Measurements from ENCODE around the gene ABCG2. TPM values are rescaled to one million over a fixed set of nuclear protein-coding genes. Genes with fewer than 3 reads are reported as not detected.

The ABCG2 gene
- total RNA-seq, 1 experiment from 2014 or later, result 3.1 TPM

DNA sequence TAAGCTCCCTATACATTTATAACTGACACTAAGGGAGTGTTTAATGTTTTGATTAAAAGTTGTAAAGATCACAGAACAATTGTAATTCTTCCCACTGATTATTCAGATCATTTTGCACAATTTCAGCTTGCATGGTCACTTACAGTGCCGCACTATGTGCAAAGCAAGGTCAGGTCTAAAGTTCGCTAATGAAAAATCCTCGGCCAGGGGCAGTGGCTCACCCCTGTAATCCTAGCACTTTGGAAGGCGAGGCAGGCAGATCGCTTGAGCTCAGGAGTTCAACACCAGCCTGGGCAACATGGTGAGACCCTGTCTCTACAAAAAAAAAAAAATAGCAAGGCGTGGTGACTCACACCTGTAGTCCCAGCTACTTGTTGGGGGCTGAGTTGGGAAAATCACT is 94.0 kb downstream of the ABCG2 start:
- no peak for DNase-seq (ENCODE audit: low read depth)

DNA sequence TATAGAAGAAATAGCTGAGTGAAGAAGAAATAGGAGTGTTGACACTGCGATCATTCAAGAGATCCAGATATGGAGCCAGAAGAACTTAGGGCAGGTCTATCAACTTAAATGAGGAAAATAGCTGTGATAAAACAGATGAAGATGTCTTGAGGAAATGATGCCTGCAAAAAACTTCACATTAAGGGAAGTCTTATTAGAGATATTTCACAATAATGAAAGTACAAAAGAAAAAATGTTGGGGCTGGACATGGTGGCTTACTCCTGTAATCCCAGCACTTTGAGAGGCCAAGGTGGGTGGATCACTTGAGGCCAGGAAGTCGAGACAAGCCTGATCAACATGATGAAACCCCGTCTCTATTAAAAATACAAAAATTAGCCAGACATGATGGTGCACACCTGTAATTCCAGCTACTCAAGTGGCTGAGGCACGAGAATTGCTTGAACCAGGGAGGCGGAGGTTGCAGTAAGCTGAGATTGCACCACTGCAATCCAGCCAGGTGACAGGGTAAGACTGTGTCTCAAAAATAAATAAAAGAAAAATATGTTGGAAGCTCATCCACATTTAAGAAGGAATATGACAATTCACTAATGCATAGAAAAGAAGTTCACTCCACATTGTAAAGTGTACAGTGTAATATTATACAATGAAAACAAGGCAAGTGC is 94.7 kb downstream of the ABCG2 start:
- no peak for DNase-seq (ENCODE audit: low read depth)

DNA sequence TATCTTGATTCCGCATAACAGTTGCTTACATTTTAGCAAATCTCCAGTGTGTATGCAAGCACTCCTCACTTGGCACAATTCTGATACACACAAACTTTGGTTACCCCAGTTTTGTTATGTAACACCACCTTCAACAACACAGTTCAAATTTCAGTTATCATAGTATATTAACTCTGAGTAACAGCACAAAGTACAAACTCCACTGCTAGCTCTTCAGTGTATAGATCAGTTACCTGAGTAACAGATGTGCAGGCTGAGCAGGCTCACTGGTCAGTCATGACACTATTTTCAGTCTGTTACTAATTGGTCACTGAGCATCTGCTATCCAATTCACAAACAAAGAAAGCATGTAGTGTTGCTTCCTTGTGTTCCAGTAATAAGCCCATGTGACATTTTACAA is 95.6 kb downstream of the ABCG2 start:
- DNase-seq (ENCODE audit: low read depth), result no peak

DNA sequence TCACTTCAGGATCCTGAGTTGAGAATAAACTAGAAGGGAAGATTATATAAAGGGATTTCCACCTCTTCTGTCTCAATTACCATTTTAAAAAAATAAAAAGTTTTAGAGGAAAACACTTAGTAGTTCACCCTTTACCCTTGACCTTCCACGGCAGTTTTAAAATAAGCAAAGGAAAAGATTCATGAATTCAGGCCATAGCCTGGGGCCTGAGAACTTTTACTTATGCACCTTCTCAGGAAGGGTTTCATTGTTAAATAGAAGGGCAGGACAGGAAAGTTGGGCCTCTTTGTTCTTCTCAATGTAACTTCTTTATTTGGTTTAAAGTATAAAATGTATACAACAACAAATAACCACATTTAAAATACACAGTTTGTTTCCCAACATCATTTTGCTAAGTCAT is 96.1 kb downstream of the ABCG2 start:
- DNase-seq (ENCODE audit: low read depth), result no peak

DNA sequence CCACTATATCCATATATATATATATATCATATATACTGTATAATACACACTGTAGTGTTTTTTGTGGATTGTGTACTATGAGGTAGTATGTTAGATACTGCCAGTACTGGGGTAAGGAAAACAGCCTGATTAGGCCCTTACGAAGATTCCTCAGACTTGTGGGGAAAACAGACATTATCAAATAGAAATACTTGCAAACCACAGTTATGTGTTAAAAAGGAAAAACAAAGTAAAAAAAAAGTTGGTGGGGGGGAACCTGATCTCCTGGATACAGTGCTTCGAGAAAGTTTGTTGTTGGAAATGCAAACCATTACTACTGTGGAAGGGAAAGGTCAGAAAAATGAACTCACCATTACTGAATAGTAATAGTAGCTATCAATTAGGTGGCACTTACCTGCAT is 98.0 kb downstream of the ABCG2 start:
- no peak for DNase-seq (ENCODE audit: low read depth)

DNA sequence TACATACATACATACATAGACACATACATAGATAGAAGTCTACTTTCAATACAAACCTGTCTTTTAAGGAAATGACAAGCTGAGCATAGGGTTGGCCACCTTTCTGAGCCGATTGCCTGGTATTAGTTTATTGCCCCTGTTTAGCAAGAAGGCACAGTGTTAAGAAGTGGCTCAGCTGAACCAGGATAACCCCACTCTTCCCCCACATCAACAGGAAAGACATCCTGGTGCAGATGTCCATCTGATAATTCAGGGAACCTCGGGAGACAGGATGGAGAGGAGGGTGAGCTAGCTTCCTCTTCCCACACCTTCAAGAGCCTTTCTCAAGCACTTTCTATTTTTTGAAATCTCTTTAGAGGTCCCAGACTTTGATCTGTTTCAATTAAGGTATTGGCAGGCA is 98.7 kb downstream of the ABCG2 start:
- DNase-seq (ENCODE audit: low read depth), result no peak

DNA sequence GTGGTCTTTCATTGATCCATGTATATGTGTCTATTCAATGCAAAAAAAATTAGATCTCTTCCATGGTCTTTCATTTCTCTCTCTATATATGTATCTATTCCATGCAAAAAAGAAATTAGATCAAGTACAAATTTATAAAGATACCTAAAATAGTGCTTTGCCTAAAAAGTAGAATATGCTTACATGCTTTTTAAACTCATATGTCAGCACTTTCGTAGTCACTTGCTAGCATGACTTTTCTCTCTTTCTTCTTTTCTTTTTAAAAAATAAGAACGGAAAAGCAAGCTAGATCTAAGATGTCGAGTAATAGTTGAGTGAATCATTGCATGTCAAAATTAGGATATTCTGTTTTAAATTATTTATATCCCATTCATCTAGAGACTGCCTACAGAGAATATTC is 100.1 kb downstream of the ABCG2 start:
- no peak for DNase-seq (ENCODE audit: low read depth)

DNA sequence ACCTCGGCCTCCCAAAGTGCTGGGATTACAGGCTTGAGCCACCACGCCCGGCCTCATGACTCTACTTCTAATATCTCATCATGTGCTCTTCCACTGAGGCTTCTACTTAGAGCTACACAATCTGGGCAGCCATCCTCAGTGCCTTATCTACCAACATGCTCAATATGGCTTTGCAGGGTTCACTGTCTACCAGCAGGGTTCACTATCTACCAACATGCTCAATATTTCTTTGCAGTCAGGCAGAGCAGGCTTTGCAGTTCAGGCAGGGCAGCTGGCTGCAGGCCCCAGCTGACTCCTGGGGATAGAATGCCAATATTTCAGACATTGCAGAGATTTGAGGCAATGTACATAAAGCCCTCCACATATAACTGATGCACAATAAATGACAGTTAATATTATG is 103.5 kb downstream of the ABCG2 start:
- peak; percentile 2 for DNase-seq (ENCODE audit: low read depth)

DNA sequence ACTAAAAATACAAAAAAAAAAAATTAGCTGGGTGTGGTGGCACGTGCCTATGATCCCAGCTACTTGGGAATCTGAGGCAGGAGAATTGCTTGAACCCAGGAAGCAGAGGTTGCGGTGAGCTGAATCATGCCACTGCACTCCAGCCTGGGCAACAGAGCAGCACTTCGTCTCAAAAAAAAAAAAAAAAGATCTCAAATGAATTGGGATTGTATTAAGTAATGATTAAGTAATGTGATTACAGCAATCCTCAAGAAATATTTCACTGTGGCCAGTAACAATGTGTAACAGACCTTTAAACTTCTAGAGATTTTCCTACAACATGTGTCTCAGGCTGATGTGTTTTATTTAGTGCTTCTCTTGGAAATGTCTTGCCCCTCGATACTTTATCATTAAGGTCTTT is 104.2 kb downstream of the ABCG2 start:
- DNase-seq (ENCODE audit: low read depth), result no peak

DNA sequence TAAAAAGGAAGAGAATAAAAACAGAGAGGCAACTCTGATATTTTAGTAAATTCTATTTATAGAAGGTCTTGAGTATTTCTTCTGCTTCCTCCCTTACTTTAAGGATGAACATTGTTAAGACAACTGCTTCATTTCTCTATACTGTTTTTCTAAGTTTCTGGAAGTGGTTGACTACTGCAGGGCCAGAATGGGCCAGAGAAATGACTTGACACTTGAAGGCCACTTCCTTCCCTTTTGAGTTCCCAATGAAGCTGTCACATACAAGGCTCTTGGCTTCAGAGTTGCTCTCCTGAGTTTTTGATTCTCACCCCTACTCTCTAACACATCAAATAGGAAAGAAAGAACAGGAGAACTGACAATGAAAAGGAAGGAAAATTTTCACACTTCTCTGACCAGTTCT is 113.4 kb downstream of the ABCG2 start:
- DNase-seq (ENCODE audit: low read depth), result no peak

DNA sequence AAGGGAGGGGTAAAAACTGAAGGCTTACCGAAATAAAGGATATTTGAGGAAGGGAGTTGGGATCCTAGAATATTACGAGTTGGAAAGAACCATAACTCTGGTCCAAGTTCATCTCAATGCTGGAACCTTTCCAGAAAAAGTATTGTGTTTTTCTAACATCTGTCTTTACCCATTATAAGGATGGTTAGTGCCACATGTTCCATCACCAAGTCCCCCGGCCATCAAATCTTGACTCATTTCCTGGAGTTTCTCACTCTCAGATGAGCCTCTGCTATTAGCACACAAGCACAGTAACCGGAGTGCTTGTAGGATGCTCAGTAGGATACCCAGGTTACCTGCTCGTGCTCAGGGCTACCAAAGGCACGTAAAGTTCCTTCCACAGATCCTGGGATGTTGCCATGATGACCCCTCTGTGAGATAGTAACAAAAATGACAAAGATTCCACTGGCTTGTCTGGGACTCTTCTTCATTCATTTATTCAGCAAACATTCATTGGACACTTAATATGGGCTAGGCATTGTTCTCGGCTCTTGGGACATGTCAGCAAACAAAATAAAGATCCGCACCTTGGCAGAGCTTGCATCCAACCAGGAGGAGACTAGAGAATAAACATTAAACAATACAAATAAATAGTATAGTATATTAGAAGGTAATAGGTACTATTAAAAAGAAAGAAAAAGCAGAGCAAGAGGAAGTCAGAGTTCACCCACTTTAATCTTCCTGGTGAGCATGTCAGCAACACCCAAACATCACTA is 114.7 kb downstream of the ABCG2 start:
- no peak for DNase-seq (ENCODE audit: low read depth)

DNA sequence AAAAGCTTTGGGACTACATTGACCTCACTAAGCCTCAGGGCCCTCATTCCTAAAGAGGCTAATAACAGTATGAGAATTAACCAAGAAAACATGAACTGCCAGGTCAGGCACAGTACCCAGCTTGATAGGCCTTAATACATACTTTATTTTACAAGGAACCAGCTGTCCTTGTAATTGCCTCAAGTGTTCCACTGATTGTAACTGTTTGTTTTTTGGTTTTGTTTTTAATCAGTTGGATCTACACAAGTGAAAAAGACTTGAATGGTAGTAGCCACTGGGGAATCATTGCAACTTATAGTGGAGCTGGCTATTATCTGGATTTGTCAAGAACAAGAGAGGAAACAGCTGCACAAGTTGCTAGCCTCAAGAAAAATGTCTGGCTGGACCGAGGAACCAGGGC is 115.4 kb downstream of the ABCG2 start:
- DNase-seq (ENCODE audit: low read depth), result no peak

DNA sequence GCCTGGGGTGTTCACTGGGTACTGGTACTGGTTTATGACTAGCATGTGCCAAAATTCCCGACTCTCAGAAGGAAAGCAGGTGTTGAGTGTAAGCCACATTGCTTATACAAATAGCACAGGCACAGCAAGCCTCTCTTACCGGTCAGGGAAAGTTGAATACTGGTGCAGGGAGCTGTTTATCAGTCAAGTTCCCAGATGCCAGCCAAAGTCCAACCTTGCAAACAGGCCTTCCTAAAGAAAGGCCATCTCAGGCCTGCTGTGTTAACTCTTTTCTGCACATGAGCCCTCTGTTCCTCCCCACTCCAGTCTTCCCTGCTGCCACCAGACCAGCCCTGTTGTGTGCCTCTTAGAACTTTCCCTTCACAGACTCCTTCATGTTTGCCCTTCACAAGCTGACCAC is 116.8 kb downstream of the ABCG2 start:
- no peak for DNase-seq (ENCODE audit: low read depth)

DNA sequence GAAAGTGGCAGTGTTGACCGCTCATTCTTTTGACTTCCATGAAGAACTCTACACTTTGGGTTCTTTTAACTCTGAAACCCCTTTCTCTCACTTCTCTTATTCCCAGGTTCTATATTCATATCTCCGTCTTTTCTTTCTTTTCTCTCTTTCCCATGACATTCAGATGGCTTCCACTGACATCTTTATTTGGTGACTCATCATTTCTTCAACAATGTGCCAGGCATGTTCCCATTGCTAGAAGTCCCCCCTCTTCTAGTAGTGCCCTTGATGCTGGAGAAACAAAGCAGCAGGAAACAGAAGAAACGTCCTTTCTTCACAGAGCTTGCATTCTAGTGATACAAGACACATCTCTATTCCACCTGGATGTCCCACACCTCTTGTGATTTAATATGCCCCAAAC is 117.7 kb downstream of the ABCG2 start:
- no peak for DNase-seq (ENCODE audit: low read depth)

Other genes with a start within 250 kb of the ABCG2 start
- gene SPP1, start 182.9 kb downstream of the ABCG2 start, total RNA-seq (2014; rRNA removed; shearing (Covaris generic)), result 2.3 and 11.0 TPM in 2 replicates
- gene PKD2, start 151.0 kb downstream of the ABCG2 start, total RNA-seq (2014; rRNA removed; shearing (Covaris generic)), result 9.2 and 9.7 TPM in 2 replicates
- gene PPM1K, start 125.9 kb upstream of the ABCG2 start, total RNA-seq (2014; rRNA removed; shearing (Covaris generic)), result 3.4 and 12.1 TPM in 2 replicates
- 3.4 and 5.8 TPM in 2 replicates for gene HERC6, start 220.2 kb upstream of the ABCG2 start, total RNA-seq (2014; rRNA removed; shearing (Covaris generic))

Data from Daoy (cell line).